Muscle layer of colon (tissue), 2 donors: Measurements from ENCODE around the gene NUDT6.
A peak's percentile ranks its signal among the peaks of the same experiment; 100 is the strongest.
"Not testable (repeated sequence)": the region's sequence is repeated elsewhere in the genome, so short reads cannot be mapped to it uniquely, and the experiment has no call there.

Experiments used
- H3K27ac ChIP-seq: one replicate; pipeline ENCODE4 v1.7.0; 2013; ENCODE audit warnings: low read depth, mild to moderate bottlenecking, low read length, moderate library complexity
- H3K27me3 ChIP-seq, 2 donors: one replicate each; pipeline ENCODE4 v1.7.0; 2013; ENCODE audit warnings: low read length in 2 of 2, mild to moderate bottlenecking in 2 of 2; ENCODE audit not compliant: insufficient read depth in 2 of 2, control insufficient read depth in 1 of 2
- H3K36me3 ChIP-seq: one replicate; pipeline ENCODE4 v1.7.0; 2013; ENCODE audit warnings: mild to moderate bottlenecking, low read length; ENCODE audit not compliant: insufficient read depth
- H3K4me1 ChIP-seq: one replicate; pipeline ENCODE4 v1.7.0; 2013; ENCODE audit warnings: mild to moderate bottlenecking, low read length; ENCODE audit not compliant: insufficient read depth
- H3K4me3 ChIP-seq, 2 donors: one replicate each; pipeline ENCODE4 v1.7.0; 2013; ENCODE audit warnings: low read length in 2 of 2, low read depth in 1 of 2, mild to moderate bottlenecking in 1 of 2, moderate library complexity in 1 of 2
- H3K9ac ChIP-seq: one replicate; pipeline ENCODE4 v1.7.0; 2013; ENCODE audit warnings: low read length
- H3K9me3 ChIP-seq: one replicate; pipeline ENCODE4 v1.7.0; 2013; ENCODE audit warnings: mild to moderate bottlenecking, low read length
- donor health status: abdominal sarcoma.
- donor health status: Adenocarcinoma of cecum.

The NUDT6 gene

DNA sequence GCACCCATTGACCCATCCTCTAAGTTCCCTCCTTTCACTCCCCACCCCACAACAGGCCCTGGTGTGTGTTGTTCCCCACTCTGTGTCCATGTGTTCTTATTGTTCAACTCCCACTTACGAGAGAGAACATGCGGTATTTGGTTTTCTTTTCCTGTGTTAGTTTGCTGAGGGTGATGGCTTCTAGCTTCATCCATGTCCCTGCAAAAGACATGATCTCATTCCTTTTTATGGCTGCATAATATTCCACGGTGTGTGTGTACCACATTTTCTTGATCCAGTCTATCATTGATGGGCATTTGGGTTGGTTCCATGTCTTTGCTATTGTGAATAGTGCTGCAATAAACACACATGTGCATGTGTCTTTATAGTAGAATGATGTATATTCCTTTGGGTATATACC is 54.2 kb downstream of the NUDT6 start:
- not testable (repeated sequence) for H3K27ac ChIP-seq, H3K36me3 ChIP-seq, H3K9ac ChIP-seq, H3K9me3 ChIP-seq, H3K4me3 ChIP-seq, H3K27me3 ChIP-seq
- peaks cover 15% of the 10 kb centered on the region for H3K4me1 ChIP-seq

DNA sequence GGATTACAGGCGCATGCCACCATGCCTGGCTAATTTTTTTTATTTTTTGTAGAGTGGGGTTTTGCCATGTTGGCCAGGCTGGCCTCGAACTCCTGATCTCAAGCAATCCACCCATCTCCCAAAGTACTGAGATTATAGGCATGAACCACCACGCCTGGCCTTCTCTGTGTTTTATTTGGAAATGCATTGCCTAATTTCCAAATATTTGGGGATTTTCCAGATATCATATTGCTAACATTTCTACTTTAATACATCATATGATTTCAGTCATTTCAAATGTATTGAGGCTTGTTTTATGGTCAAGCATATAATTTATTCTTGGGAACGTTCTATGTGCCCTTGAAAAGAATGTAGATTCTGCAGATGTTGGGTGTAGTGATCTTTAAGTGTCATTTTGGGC is 57.0 kb downstream of the NUDT6 start:
- peaks cover 26% of the 10 kb centered on the region for H3K4me1 ChIP-seq
- no peaks in the 10 kb centered on the region for H3K27me3 ChIP-seq
- no peak overlapping the region for H3K4me3 ChIP-seq
- H3K9ac ChIP-seq = no peak overlapping the region
- no peaks in the 10 kb centered on the region for H3K9me3 ChIP-seq
- no peaks in the 10 kb centered on the region for H3K36me3 ChIP-seq
- H3K27ac ChIP-seq = no peak overlapping the region

DNA sequence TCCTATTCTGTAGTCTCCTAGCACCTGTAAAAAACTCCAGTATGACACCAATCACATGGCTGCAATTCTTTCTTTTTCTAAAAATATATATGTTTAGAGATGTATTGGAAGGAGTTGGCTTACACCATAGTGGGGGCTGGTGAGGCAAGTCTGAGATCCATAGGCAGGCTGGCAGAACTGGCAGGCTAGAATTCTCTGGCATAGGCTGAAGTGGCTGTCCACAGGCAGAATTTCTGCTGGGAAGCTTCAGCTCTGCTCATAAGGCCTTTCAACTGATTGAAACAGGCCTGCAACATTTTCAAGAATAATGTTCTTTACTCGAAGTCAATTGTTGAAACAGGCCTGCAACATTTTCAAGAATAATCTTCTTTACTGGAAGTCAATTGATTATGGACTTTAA is 58.8 kb downstream of the NUDT6 start:
- H3K27me3 ChIP-seq = no peaks in the 10 kb centered on the region
- no peak overlapping the region for H3K27ac ChIP-seq

DNA sequence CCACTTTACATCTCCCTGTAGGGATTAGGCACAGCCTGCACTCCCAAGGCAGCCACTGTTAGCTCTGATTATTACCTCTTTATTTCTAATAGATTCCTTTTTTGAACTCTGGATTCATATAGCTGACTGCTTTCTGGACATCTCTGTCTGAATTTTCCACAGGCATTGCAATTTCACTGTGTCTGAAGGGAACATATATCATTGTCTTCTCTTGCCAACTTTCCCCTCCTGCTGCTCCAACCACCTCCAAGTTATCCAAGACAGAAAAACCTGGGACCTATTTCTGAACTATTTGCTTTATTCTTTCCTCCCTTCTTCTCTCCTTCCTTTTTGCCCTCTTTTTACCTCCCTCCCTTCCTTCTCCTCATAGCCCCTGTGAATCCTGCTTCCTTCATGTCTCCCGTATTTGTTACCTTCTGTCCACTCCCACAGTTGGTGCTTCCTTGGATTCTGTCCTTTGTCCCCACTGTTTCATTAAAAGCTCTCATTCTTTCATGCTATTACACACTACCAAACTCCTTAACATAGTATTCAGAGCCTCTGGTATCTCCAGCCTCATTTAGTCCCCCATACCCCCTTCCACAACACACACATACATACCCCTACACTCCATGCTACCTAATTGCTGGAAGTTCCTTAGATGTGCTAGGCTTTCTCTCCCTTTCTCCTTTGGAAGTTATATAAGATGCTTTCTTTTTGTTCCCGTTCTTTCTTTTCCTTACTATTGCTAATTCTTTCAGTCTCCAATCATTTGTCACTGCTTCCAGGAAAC is 61.0 kb downstream of the NUDT6 start:
- H3K27ac ChIP-seq = no peak overlapping the region
- peaks cover 50% of the 10 kb centered on the region for H3K4me1 ChIP-seq
- no peaks in the 10 kb centered on the region for H3K36me3 ChIP-seq

More for the DNA sequence above, 58.8 kb downstream of the NUDT6 start:
- Histone ChIP-seq H3K9me3 (no peaks in the 10 kb centered on the region), H3K4me3 (no peak overlapping the region), H3K9ac (no peak overlapping the region), H3K4me1 (peaks cover 34% of the 10 kb centered on the region), H3K36me3 (no peaks in the 10 kb centered on the region)

DNA sequence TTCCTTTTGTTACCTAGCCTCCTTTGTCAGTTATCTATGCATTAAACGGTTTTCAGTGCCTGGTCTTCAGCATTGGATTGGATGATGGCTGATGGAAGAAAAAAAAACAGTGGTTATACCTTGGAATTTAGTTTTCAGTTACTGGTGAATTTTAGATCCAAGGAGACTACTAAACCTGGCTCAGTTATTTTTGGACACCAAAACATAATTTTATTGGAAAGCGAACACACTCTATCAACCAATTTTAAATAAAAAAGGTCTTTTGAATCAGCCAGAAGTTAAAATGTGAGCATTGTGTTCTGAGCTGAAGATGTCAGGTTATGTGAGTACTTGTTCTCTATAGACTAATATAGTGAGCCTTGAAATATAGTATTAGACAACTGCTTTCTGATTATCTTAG is 63.7 kb downstream of the NUDT6 start:
- Histone ChIP-seq H3K27ac (no peak overlapping the region), H3K9ac (no peak overlapping the region), H3K9me3 (no peaks in the 10 kb centered on the region), H3K4me3 (no peak overlapping the region), H3K27me3 (no peaks in the 10 kb centered on the region), H3K36me3 (no peaks in the 10 kb centered on the region), H3K4me1 (peaks cover 63% of the 10 kb centered on the region)

More for the DNA sequence above, 61.0 kb downstream of the NUDT6 start:
- Histone ChIP-seq H3K9ac (no peak overlapping the region), H3K4me3 (no peak overlapping the region), H3K27me3 (no peaks in the 10 kb centered on the region), H3K9me3 (no peaks in the 10 kb centered on the region)

DNA sequence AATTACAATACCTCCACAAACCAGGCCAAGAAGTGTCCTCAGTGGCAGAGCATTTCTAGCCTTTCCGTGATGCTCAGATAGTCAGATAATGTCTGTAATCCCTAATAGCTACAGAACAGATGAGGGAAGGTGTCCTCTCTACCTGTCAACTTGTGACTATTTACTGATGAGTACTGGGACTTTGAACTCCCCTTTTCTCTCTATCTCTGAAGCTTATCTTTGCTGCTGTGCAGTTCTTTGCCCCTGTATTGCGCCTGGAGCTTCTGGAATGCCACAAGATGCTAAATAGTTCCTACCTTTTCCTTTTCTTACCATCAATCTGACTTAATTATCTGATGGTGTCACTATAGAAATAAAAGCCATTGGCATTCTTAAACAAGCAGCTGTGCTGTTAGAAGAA is 65.2 kb downstream of the NUDT6 start:
- Histone ChIP-seq H3K9me3 (no peaks in the 10 kb centered on the region), H3K4me1 (peaks cover 68% of the 10 kb centered on the region), H3K27me3 (no peaks in the 10 kb centered on the region), H3K9ac (no peak overlapping the region), H3K4me3 (no peak overlapping the region), H3K27ac (peak overlapping the region; percentile 43), H3K36me3 (no peaks in the 10 kb centered on the region)

DNA sequence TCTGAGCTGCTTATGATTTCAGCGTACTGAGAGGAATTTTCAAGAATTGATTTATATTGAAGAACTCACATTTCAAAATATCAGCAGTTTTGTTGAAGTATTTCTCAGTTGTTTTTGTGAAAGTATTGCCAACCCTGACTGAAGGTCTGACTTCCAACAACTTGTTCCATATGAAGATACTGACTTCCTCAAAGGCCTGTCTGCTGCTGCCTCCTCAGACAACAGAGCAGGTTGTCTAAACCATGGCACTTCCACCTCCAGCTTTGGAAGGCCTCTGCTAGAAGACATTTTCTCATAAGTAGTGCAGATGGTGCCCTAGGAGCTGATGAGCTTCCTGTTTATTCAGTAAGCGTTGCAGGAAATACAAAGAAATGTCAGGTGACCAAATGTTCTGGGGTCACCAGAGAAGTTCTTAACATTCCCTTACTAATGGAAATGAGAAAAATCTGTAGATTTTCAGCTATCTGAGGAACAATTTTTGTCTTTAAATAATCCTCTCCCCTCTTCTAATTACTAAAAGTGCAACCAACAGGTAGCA is 67.0 kb downstream of the NUDT6 start:
- Histone ChIP-seq H3K9ac (no peak overlapping the region), H3K27me3 (no peaks in the 10 kb centered on the region), H3K4me1 (peaks cover 69% of the 10 kb centered on the region), H3K4me3 (no peak overlapping the region), H3K36me3 (no peaks in the 10 kb centered on the region), H3K9me3 (no peaks in the 10 kb centered on the region), H3K27ac (peak overlapping the region; percentile 92)

DNA sequence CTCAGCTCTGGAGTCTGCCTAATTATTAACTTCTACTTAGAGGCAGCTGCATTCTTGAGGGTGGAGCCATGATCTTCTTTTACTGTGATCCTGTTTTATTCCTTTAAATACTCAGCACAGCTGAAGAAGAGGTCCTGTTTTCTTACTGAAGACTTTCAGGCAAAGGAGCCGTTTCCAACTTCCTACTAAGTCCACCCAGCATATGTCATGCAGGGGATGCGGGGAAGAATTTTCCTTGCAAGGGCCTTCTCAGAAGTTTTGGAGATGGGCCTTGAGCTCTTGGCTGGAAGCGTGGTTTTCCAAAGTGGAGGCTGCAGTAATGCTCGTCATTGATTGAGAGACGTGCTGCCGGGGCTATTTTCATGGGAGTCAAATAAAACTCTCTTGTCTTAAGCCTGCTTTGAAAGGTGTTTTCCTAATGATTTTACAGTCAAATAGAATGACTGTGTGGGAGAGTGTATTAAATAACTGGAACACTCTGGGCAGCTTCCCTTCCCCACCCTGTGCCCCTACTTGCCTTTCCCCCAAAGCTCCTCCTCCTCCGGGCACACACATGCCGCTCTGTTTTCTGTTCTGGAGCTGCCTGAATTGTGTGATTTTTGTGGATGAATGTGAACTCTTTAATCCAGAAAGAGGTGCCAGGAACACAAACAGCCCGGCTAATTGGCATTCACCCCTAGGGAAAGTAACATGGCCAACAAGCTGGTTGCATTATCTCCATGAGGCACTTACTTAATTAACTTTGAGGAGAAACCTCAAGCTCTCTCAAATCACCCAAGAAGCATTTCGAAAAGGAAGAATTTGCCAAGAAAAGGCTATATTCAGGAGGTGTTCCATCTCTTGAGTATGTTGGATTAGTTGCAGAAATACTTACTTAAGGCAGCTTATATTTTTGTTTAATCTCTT is 67.7 kb downstream of the NUDT6 start:
- Histone ChIP-seq H3K27ac (peak overlapping the region; percentile 92), H3K9ac (peak overlapping the region; percentile 35), H3K27me3 (no peaks in the 10 kb centered on the region), H3K4me3 (peak overlapping the region in 1 of 2 donors; percentile 43), H3K4me1 (peaks cover 69% of the 10 kb centered on the region), H3K36me3 (no peaks in the 10 kb centered on the region), H3K9me3 (no peaks in the 10 kb centered on the region)

DNA sequence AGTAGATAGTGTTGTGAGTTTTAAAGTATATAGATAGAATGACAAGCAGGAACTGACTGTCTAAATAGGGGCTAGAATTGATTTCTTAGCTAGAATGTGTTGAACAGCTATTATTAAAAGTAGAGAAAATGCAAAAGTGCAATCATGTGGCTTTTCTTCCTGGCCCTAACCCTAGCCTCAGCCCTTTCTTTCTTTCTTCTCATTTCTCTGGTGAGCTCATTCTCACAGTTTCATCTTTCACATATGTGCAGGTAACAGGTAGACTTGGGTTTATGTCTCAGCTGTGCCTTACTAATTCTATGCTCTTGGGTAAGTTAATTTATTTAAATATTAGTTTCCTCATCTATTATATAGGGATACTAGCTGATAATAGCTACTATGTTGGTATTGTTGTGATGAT is 70.8 kb downstream of the NUDT6 start:
- Histone ChIP-seq H3K9me3 (no peaks in the 10 kb centered on the region), H3K4me3 (no peak overlapping the region), H3K9ac (no peak overlapping the region), H3K4me1 (peaks cover 71% of the 10 kb centered on the region), H3K27me3 (no peaks in the 10 kb centered on the region), H3K27ac (no peak overlapping the region), H3K36me3 (no peaks in the 10 kb centered on the region)

DNA sequence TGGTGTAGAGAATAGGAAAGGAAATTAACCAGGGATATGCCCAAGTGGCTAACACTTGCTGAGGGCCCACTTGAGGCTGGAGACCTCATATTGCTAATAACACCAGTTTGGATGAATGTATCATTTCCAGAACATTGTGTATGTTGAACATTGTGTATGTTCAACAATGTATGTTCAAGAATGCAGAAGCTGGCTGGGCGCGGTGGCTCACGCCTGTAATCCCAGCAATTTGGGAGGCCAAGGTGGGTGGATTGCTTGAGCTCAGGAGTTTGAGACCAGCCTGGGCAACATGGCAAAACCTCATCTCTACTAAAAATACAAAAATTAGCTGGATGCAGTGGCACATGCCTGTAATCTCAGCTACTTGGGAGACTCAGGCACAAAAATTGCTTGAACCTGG is 72.6 kb downstream of the NUDT6 start:
- H3K4me1 ChIP-seq = peaks cover 72% of the 10 kb centered on the region
- not testable (repeated sequence) for H3K9ac ChIP-seq, H3K9me3 ChIP-seq, H3K36me3 ChIP-seq, H3K27me3 ChIP-seq, H3K4me3 ChIP-seq, H3K27ac ChIP-seq

DNA sequence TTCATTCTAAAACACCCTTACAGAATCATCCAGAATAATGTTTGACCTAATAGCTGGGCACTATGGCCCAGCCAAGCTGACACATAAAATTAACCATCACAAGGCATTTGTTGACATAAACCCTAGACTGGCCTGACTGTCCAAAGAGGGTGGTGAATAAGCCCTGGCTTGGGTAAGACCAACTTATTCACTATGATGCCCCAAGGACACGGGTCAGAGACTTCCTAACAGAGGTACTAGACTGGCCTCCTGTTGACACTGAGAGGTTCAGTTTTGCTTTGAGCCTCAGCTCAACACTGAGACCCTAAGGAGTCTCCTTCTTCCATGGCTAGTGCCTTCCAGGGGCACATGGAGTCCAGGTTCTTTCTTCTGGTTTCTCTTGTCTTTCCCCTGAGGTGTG is 74.5 kb downstream of the NUDT6 start:
- no peak overlapping the region for H3K9ac ChIP-seq
- H3K27ac ChIP-seq = no peak overlapping the region
- no peaks in the 10 kb centered on the region for H3K27me3 ChIP-seq
- H3K9me3 ChIP-seq = no peaks in the 10 kb centered on the region
- no peaks in the 10 kb centered on the region for H3K36me3 ChIP-seq
- H3K4me1 ChIP-seq = peaks cover 76% of the 10 kb centered on the region
- H3K4me3 ChIP-seq = no peak overlapping the region
